NCI-H82 treated with DMSO at 0.1 percent for 48 hours (cell line): ENCODE data around the gene OSBPL10.

ENCODE experiments used
- DNase-seq: peaks from one replicate; lab custom pipeline; 2025; ENCODE audit not compliant: unreplicated experiment; lab: John Stamatoyannopoulos, UW

OSBPL10 gene

DNA sequence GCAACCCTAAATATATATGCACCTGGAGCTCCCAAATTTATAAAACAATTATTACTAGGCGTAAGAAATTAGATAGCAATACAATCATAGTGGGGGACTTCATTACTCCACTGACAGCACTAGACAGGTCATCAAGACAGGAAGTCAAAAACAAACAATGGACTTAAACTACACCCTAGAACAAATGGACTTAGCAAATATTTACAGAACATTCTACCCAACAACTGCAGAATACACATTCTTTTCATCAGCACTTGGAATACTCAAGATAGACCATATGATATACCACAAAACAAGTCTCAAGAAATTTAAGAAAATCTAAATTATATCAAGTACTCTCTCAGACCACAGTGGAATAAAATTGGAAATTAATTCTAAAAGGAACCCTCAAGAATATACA lies 201.5 kb downstream of the OSBPL10 start:
- DNase-seq, result no peak

- no peak for DNase-seq
Observed at GRCh38 chr3:31777887-31778286, 203.2 kb downstream of the OSBPL10 start.

GRCh38 chr3:31777092-31777491 lies 204.0 kb downstream of the OSBPL10 start:
- DNase-seq, result no peak

GRCh38 chr3:31776016-31776415 lies 205.0 kb downstream of the OSBPL10 start:
- DNase-seq, result no peak

DNA sequence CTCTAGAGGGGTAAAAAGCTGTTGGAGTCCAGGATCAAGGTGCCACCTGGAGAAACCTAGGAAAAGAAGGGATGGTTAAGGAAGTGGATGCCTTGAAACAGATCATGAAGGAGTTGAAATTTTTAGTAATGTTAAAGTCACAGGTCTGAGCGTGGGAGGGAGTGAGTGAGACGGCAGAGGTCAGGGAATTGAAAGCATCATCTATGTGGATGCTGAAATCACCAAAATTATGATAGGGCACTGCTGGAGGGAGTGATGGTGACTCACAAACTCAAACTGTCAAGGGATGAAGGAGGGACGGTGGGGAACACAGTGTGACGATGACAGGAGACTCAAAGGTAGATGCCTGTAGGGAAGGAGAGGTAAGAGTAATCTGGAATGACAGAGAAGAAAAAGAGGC lies 205.7 kb downstream of the OSBPL10 start:
- DNase-seq, result no peak

DNA sequence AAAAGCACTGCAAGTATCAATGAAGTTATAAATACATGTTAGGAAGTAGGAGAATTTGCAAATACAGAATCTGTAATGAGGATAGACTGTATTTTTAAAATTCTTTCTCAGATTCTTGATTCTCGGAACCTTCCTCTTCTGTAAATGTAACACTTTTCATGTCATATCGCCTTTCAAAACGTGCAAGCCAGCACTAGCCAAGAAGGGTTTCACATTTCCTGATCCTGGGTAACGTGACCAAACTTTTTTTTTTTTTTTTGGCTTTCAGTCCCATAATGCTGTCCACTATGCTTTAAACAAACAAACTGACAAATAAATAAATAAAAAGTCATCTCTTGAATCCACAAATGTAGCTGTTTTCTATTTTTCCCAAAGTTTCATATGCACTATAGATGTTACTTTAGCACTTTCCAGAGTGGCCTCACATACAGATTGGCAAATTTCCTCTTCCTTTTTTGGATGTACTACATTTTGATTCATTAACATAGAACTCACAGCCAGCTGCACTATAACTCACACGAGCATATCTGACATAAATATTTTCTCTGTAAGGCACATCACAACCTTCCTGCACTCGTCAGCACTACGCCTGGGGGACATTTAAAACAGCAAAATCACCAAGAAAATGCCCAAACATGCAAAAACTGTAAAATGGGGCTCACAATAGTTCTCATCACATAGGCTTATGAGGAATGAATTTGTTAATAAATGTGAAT lies 208.1 kb downstream of the OSBPL10 start:
- DNase-seq, result no peak

DNA sequence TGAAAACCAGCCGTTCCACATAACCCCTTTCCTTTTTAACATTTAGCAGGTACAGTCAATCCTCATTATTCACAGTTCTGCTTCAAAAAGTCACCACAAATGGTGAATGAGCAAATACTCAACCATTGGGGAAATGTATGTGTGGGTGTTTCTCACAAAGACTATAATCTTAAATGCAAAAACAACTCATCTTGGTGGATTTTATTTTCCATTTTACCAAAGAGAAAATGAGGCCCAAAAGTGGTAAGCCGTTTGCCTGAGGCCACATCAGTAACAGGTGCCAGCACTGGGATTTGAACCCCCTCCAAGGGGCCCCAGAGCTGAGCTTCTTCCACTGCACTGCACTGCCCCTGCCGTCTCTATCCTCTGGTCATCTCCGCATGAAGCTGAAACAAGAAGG lies 208.8 kb downstream of the OSBPL10 start:
- DNase-seq, result no peak

GRCh38 chr3:31770822-31771326 lies 210.2 kb downstream of the OSBPL10 start:
- no peak for DNase-seq

DNA sequence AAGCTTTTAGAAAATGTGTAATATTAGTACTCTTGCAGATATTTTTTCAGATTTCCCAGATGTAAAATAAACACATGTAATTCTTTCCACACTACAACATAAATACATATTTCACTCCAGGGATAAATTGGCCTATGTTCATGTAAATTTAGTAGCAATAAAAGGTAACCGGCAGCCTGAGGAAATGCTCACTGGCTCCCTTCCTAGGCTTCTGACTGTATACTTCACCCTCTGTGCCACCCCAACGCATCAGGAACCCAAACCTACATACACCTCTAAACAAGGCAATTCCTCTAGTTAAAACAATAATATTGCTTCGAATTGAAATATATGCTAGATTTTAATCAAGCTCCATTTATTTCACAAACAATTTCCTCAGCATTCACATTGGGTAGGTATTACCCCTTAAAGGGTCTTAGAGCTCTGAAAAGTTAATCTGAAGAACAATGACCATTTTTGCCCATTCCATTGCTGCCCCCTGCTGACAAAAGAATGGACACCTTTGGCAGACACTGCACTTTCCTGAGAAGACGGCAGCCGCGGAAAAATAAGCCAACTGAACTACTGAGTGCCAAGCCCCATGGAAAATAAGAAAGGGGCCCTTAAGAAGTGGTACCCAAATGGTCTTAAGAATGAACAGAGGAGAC lies 212.5 kb downstream of the OSBPL10 start:
- DNase-seq, result peak; percentile 8

GRCh38 chr3:31767920-31768319 lies 213.1 kb downstream of the OSBPL10 start:
- no peak for DNase-seq

GRCh38 chr3:31766669-31767068 lies 214.4 kb downstream of the OSBPL10 start:
- DNase-seq, result peak; percentile 1

DNA sequence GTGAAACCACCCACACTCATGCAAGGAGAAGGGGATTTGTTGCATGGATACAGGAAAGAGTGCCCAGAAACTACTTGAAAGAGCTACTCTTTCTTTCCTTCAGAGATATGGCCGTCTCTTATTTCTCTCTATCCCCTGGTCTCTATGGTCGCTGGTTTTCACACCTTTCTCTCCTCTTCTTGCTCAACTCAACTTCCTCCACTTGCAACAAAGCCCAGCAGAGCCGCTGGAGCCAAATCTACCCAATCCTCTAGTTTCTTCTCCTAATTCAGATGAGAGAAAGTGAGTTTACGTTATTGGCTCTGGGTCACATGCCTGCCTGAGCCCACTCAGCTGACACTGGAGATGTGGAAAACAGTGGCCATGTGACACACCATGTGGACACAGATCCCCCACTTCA lies 215.2 kb downstream of the OSBPL10 start:
- DNase-seq, result no peak

DNA sequence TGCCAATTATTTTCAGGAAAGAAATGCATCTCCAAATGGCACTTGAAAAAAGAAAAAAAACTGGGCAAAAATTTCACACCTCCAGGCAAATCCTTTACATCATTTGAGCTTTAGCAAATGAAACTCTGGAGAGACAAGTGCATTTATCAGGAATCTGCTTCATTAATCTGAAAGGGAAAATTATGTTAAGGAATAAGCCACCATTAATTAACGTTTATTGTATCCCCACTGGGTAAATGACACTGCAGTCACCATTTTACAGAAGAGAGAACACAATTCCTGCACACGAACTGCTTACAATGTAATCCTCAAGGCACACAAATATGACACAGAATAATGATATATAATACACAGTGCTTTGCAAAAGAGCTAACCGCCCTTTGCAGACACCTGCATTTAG lies 217.3 kb downstream of the OSBPL10 start:
- DNase-seq, result no peak

DNA sequence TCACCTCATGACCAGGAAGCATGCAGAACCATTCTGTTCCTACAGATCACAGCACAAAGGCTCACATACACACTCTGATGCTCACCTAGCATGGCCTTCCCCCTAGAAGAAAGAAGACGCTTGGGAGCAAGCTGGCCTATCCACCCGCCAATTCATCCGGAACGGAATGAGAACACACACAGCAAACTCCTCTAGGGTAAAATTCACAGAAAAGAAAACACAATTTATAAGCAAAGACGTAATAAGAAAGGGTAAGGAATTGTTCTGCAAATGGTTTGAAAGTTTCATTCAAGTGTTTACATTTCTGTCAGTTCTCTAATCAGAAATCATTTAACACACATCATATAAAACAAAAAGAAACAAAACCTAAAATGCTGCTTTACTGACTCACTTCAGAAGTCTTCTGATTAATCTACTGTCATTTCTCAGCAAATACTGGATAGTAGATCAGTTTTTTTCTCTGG lies 218.1 kb downstream of the OSBPL10 start:
- DNase-seq, result no peak

- no peak for DNase-seq
Observed at GRCh38 chr3:31762097-31762764, 218.8 kb downstream of the OSBPL10 start.

GRCh38 chr3:31760654-31761053 lies 220.4 kb downstream of the OSBPL10 start:
- DNase-seq, result no peak

- no peak for DNase-seq
Observed at GRCh38 chr3:31758322-31758965, 222.6 kb downstream of the OSBPL10 start.

DNA sequence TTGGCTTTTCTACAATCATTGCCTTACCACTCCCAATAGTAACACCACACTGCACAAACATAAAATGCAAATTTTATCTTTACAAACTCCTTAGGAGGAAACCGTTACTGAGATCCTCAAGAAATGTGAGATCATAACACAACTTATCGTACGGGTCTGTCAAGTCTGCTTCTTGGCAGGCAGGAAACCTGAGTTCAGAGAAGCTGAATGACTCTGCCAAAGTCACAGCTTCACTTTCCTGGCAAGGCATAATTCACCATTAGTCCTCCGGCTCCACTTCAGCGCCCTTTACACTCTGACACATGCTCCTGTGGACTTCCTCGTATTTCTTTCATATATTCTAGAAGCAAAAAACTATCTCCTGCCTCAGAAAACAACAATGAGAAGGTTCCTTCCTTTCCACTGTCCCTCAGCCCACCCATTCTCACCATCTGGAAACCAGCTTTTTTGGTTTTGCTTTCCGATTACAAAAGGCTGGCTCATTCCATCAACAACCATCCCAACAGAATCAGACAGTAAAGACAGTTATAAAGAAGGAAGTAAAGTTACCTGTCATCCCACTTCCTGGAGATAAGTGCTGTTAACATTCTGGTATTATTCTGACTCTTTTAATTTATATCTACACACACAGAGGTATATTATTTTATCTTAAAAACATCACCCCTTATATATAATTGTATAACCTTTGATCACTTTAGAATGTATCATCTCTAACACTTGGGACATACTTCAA lies 225.0 kb downstream of the OSBPL10 start:
- no peak for DNase-seq

DNA sequence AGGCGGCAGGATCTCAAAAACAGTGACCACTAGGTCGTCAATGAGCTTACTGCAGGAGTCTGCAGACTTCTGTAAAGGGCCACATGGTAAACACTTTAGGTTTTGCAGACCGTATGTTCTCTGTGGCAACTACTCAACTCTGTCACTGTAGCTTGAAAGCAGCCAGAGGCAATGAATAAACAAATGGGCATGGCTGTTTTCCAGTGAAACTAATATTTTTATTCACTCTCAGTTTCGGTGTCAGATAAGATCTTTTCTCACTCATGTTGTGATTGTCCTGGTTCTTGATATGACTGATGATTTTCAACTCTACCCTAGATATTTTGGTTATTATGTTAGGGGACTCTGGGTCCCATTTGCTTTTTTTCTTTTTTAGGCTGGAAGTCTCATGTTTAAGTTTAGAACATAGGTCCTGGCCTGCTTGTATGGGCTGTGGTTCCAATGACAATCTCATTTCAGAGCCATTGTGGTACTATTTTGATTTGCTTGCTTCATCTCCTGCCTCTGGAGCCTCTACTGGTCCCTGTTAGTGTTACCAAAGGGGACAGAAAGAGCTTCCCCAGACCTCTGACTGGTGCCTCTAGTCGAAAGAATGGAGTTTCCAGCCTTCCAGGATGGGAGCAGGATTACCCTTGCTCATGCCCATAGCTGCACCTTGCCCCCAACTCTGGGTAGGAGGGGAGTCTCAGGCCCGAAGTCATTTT lies 226.3 kb downstream of the OSBPL10 start:
- DNase-seq, result no peak

- DNase-seq, result no peak
Observed at GRCh38 chr3:31753050-31753425, 228.0 kb downstream of the OSBPL10 start.
